ENCODE measurements around the gene FHOD3. TPM values are rescaled to one million over a fixed set of nuclear protein-coding genes. Genes with fewer than 3 reads are reported as not detected.

The FHOD3 gene
- total RNA-seq, 1 experiment from 2014 or later = 18.1 TPM

- H3K9me3 ChIP-seq (ENCODE audit: low read length) = no peaks in the 10 kb centered on the region
- H4K20me1 ChIP-seq (ENCODE audit: low read length) = no peaks in the 10 kb centered on the region
- no peaks in the 10 kb centered on the region for H3K27me3 ChIP-seq (ENCODE audit: low read length)
- no peak for TF ChIP-seq EZH2phosphoT487 (IDR thresholded peaks at IDR 0.05; ENCODE audit: borderline replicate concordance, low read length)
- TF ChIP-seq CTCF (conservative IDR thresholded peaks at IDR 0.05; ENCODE audit: low read depth, low read length) = no peak
- TF ChIP-seq EZH2 (IDR thresholded peaks at IDR 0.05; ENCODE audit: low read length, unreplicated experiment) = no peak
- H3K4me3 ChIP-seq (ENCODE audit: low read length) = no peak overlapping the region
- H2AFZ ChIP-seq (ENCODE audit: low read length) = no peak overlapping the region
- no peak overlapping the region for H3K27ac ChIP-seq (ENCODE audit: low read length)
- BruUV-seq (replicated peaks) = no TSS peak
- H3K9ac ChIP-seq (ENCODE audit: low read length) = no peak overlapping the region
- no peaks in the 10 kb centered on the region for H3F3A ChIP-seq (ENCODE audit: low read length, unreplicated experiment)
- ChIA-PET POLR2A (ENCODE audit: unreplicated experiment) (interaction anchor here (0.5 kb wide), 1 partner anchor 40 kb away, joined by 9 read pairs; no protein-coding TSS in a partner anchor), CTCF (no interaction called here)
- DNase-seq (peak; percentile 4), ATAC-seq (peak; percentile 72)
- intact Hi-C loops (cut with micrococcal nuclease) = no loop called here
- H3K9me2 ChIP-seq (replicated peaks; ENCODE audit: low read length) = no peaks in the 10 kb centered on the region
- no peaks in the 10 kb centered on the region for H3K4me1 ChIP-seq (ENCODE audit: insufficient read depth, low read length)
- H3K36me3 ChIP-seq (ENCODE audit: low read depth, low read length) = no peaks in the 10 kb centered on the region
- H3K79me2 ChIP-seq (ENCODE audit: low read length) = no peaks in the 10 kb centered on the region
- no peak overlapping the region for H3K4me2 ChIP-seq (ENCODE audit: low read length)
Measured at GRCh38 chr18:36511791-36512352, 214.4 kb downstream of the FHOD3 start.

GRCh38 chr18:36513556-36513955 lies 216.0 kb downstream of the FHOD3 start:
- Histone ChIP-seq H3K4me1 (ENCODE audit: insufficient read depth, low read length) (no peaks in the 10 kb centered on the region), H4K20me1 (ENCODE audit: low read length) (no peaks in the 10 kb centered on the region), H3K9me2 (replicated peaks; ENCODE audit: low read length) (no peaks in the 10 kb centered on the region), H2AFZ (ENCODE audit: low read length) (no peak overlapping the region), H3K36me3 (ENCODE audit: low read depth, low read length) (no peaks in the 10 kb centered on the region), H3F3A (ENCODE audit: low read length, unreplicated experiment) (no peaks in the 10 kb centered on the region), H3K79me2 (ENCODE audit: low read length) (no peaks in the 10 kb centered on the region), H3K4me2 (ENCODE audit: low read length) (no peak overlapping the region), H3K9ac (ENCODE audit: low read length) (no peak overlapping the region), H3K9me3 (ENCODE audit: low read length) (no peaks in the 10 kb centered on the region), H3K27me3 (ENCODE audit: low read length) (no peaks in the 10 kb centered on the region), H3K27ac (ENCODE audit: low read length) (no peak overlapping the region), H3K4me3 (ENCODE audit: low read length) (no peak overlapping the region)
- TF ChIP-seq EZH2 (IDR thresholded peaks at IDR 0.05; ENCODE audit: low read length, unreplicated experiment) (no peak), CTCF (conservative IDR thresholded peaks at IDR 0.05; ENCODE audit: low read depth, low read length) (no peak), EZH2phosphoT487 (IDR thresholded peaks at IDR 0.05; ENCODE audit: borderline replicate concordance, low read length) (no peak)
- ChIA-PET CTCF (no interaction called here), POLR2A (ENCODE audit: unreplicated experiment) (no interaction called here)
- no peak for DNase-seq
- no TSS peak for BruUV-seq (replicated peaks)
- no peak for ATAC-seq
- intact Hi-C loops (cut with micrococcal nuclease) = no loop called here

- DNase-seq (no peak), ATAC-seq (no peak)
- ChIA-PET CTCF (no interaction called here), POLR2A (ENCODE audit: unreplicated experiment) (no interaction called here)
- H3K36me3 ChIP-seq (ENCODE audit: low read depth, low read length) = no peaks in the 10 kb centered on the region
- no peaks in the 10 kb centered on the region for H3K4me1 ChIP-seq (ENCODE audit: insufficient read depth, low read length)
- no peak overlapping the region for H2AFZ ChIP-seq (ENCODE audit: low read length)
- no peak overlapping the region for H3K9ac ChIP-seq (ENCODE audit: low read length)
- H3K9me2 ChIP-seq (replicated peaks; ENCODE audit: low read length) = no peaks in the 10 kb centered on the region
- H3F3A ChIP-seq (ENCODE audit: low read length, unreplicated experiment) = no peaks in the 10 kb centered on the region
- H3K79me2 ChIP-seq (ENCODE audit: low read length) = no peaks in the 10 kb centered on the region
- no peaks in the 10 kb centered on the region for H4K20me1 ChIP-seq (ENCODE audit: low read length)
- intact Hi-C loops (cut with micrococcal nuclease) = no loop called here
- TF ChIP-seq EZH2 (IDR thresholded peaks at IDR 0.05; ENCODE audit: low read length, unreplicated experiment) (no peak), CTCF (conservative IDR thresholded peaks at IDR 0.05; ENCODE audit: low read depth, low read length) (no peak), EZH2phosphoT487 (IDR thresholded peaks at IDR 0.05; ENCODE audit: borderline replicate concordance, low read length) (no peak)
- H3K27ac ChIP-seq (ENCODE audit: low read length) = no peak overlapping the region
- H3K4me2 ChIP-seq (ENCODE audit: low read length) = no peak overlapping the region
- no TSS peak for BruUV-seq (replicated peaks)
- H3K27me3 ChIP-seq (ENCODE audit: low read length) = no peaks in the 10 kb centered on the region
- H3K4me3 ChIP-seq (ENCODE audit: low read length) = no peak overlapping the region
- H3K9me3 ChIP-seq (ENCODE audit: low read length) = no peaks in the 10 kb centered on the region
Measured at GRCh38 chr18:36514778-36515177, 217.3 kb downstream of the FHOD3 start.
